HG03565 (cell line): ENCODE measurements around the gene EDN1.
"Not testable (repeated sequence)": the region's sequence is repeated elsewhere in the genome, so short reads cannot be mapped to it uniquely, and the experiment has no call there.

ENCODE experiments used
- ATAC-seq: cut with Tn5 transposase; IDR thresholded peaks from one replicate; pipeline ENCODE4 v1.9.1; 2021; ENCODE audit warnings: mild to moderate bottlenecking, moderate library complexity; ENCODE audit not compliant: unreplicated experiment

Gene EDN1

GRCh38 chr6:12324099-12324498 lies 33.9 kb downstream of the EDN1 start:
- ATAC-seq, result no peak

GRCh38 chr6:12324748-12325147 lies 34.6 kb downstream of the EDN1 start:
- ATAC-seq, result no peak

GRCh38 chr6:12325872-12326271 lies 35.7 kb downstream of the EDN1 start:
- ATAC-seq, result no peak

- ATAC-seq, result no peak
These were observed 37.2 kb downstream of the EDN1 start for GRCh38 chr6:12327391-12327790.

- ATAC-seq, result no peak
These were observed 37.8 kb downstream of the EDN1 start for GRCh38 chr6:12327988-12328387.

- ATAC-seq, result no peak
These were observed 38.5 kb downstream of the EDN1 start for GRCh38 chr6:12328701-12329100.

GRCh38 chr6:12331474-12331873 lies 41.3 kb downstream of the EDN1 start:
- no peak for ATAC-seq

GRCh38 chr6:12331951-12332749 lies 42.0 kb downstream of the EDN1 start:
- no peak for ATAC-seq

- not testable (repeated sequence) for ATAC-seq
These were observed 42.6 kb downstream of the EDN1 start for GRCh38 chr6:12332750-12333079.

GRCh38 chr6:12333128-12333527 lies 43.0 kb downstream of the EDN1 start:
- ATAC-seq, result no peak

- ATAC-seq, result no peak
These were observed 44.5 kb downstream of the EDN1 start for GRCh38 chr6:12334526-12335130.

GRCh38 chr6:12335131-12335527 lies 45.0 kb downstream of the EDN1 start:
- no peak for ATAC-seq

GRCh38 chr6:12335717-12336116 lies 45.6 kb downstream of the EDN1 start:
- ATAC-seq, result no peak

- ATAC-seq, result peak; percentile 43
These were observed 46.2 kb downstream of the EDN1 start for GRCh38 chr6:12336121-12336971.

GRCh38 chr6:12339022-12339421 lies 48.9 kb downstream of the EDN1 start:
- ATAC-seq, result no peak

- no peak for ATAC-seq
These were observed 49.8 kb downstream of the EDN1 start for GRCh38 chr6:12339808-12340487.

GRCh38 chr6:12340488-12340818 lies 50.3 kb downstream of the EDN1 start:
- no peak for ATAC-seq

- no peak for ATAC-seq
These were observed 52.5 kb downstream of the EDN1 start for GRCh38 chr6:12342664-12343063.

GRCh38 chr6:12343122-12343439 lies 52.9 kb downstream of the EDN1 start:
- no peak for ATAC-seq

- no peak for ATAC-seq
These were observed 53.4 kb downstream of the EDN1 start for GRCh38 chr6:12343440-12344162.

- no peak for ATAC-seq
These were observed 54.1 kb downstream of the EDN1 start for GRCh38 chr6:12344296-12344695.
